HL-60 (cell line): ENCODE measurements around the gene DCAKD.

Source experiments
- CTCF ChIP-seq: IDR thresholded peaks from one replicate; pipeline ENCODE4 v1.5.1; 2011; ENCODE audit warnings: low read length, control low read depth, inconsistent platforms; ENCODE audit not compliant: insufficient read depth
- GABPA ChIP-seq: IDR thresholded peaks from 2 replicates; pipeline ENCODE4 v1.6.1; 2012; ENCODE audit warnings: low read depth

- TF ChIP-seq CTCF: peak; percentile 2
- TF ChIP-seq GABPA: no peak
These were observed 2.5 kb downstream of the DCAKD start for GRCh38 chr17:45048795-45049563.
